WERI-Rb-1 (cell line): Measurements from ENCODE around the gene INSR.

Experiments
- DNase-seq: peaks from one replicate; pipeline ENCODE4 v3.0.0-alpha.2; 2020
- H3K27ac ChIP-seq: fragments of 250-450 bp; sonication (Bioruptor Pico); 2 replicates; pipeline ENCODE4 v1.5.1; 2020; ENCODE audit warnings: mild to moderate bottlenecking, moderate library complexity
- H3K27me3 ChIP-seq: fragments of 250-450 bp; sonication (Bioruptor Pico); 2 replicates; pipeline ENCODE4 v1.5.1; 2021; ENCODE audit warnings: mild to moderate bottlenecking, low read depth, moderate library complexity; ENCODE audit not compliant: insufficient read depth, severe bottlenecking
- H3K36me3 ChIP-seq: fragments of 250-450 bp; sonication (Bioruptor Pico); 2 replicates; pipeline ENCODE4 v1.5.1; 2020; ENCODE audit warnings: mild to moderate bottlenecking, moderate library complexity
- H3K4me3 ChIP-seq: 2 replicates; pipeline ENCODE4 v1.5.1; 2011; ENCODE audit warnings: low read depth, mild to moderate bottlenecking, control low read depth, low read length
- H3K9me3 ChIP-seq: fragments of 250-450 bp; sonication (Bioruptor Pico); 2 replicates; pipeline ENCODE4 v1.5.1; 2021; ENCODE audit warnings: mild to moderate bottlenecking, moderate library complexity; ENCODE audit not compliant: severe bottlenecking
- TF ChIP-seq, protein P1 (sequence below): IDR thresholded peaks from 2 replicates; pipeline ENCODE4 v1.5.1; 2011; ENCODE audit warnings: low read depth, mild to moderate bottlenecking, control low read depth, inconsistent platforms, low read length

The INSR gene

GRCh38 chr19:7265963-7266362 lies 28.3 kb downstream of the INSR start:
- Histone ChIP-seq H3K36me3 (peaks cover 19% of the 10 kb centered on the region), H3K27me3 (no peaks in the 10 kb centered on the region), H3K4me3 (no peak overlapping the region), H3K9me3 (no peaks in the 10 kb centered on the region), H3K27ac (no peak overlapping the region)
- DNase-seq: no peak
- TF ChIP-seq, protein P1, sequence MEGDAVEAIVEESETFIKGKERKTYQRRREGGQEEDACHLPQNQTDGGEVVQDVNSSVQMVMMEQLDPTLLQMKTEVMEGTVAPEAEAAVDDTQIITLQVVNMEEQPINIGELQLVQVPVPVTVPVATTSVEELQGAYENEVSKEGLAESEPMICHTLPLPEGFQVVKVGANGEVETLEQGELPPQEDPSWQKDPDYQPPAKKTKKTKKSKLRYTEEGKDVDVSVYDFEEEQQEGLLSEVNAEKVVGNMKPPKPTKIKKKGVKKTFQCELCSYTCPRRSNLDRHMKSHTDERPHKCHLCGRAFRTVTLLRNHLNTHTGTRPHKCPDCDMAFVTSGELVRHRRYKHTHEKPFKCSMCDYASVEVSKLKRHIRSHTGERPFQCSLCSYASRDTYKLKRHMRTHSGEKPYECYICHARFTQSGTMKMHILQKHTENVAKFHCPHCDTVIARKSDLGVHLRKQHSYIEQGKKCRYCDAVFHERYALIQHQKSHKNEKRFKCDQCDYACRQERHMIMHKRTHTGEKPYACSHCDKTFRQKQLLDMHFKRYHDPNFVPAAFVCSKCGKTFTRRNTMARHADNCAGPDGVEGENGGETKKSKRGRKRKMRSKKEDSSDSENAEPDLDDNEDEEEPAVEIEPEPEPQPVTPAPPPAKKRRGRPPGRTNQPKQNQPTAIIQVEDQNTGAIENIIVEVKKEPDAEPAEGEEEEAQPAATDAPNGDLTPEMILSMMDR: no peak

GRCh38 chr19:7264858-7265257 lies 29.4 kb downstream of the INSR start:
- H3K27me3 ChIP-seq: no peaks in the 10 kb centered on the region
- no peak overlapping the region for H3K27ac ChIP-seq
- no peak for DNase-seq
- TF ChIP-seq, protein P1: no peak
- H3K9me3 ChIP-seq: no peaks in the 10 kb centered on the region
- H3K36me3 ChIP-seq: peaks cover 19% of the 10 kb centered on the region
- no peak overlapping the region for H3K4me3 ChIP-seq

GRCh38 chr19:7263521-7263920 lies 30.7 kb downstream of the INSR start:
- Histone ChIP-seq H3K27me3 (no peaks in the 10 kb centered on the region), H3K27ac (no peak overlapping the region), H3K36me3 (peaks cover 19% of the 10 kb centered on the region), H3K9me3 (no peaks in the 10 kb centered on the region), H3K4me3 (no peak overlapping the region)
- TF ChIP-seq, protein P1: no peak
- DNase-seq: no peak

- Histone ChIP-seq H3K9me3 (no peaks in the 10 kb centered on the region), H3K27me3 (no peaks in the 10 kb centered on the region), H3K27ac (no peak overlapping the region), H3K4me3 (no peak overlapping the region), H3K36me3 (peaks cover 19% of the 10 kb centered on the region)
- no peak for DNase-seq
- TF ChIP-seq, protein P1: no peak
These were observed 31.1 kb downstream of the INSR start for GRCh38 chr19:7263066-7263465.

GRCh38 chr19:7262470-7262869 lies 31.7 kb downstream of the INSR start:
- no peak overlapping the region for H3K4me3 ChIP-seq
- no peaks in the 10 kb centered on the region for H3K9me3 ChIP-seq
- no peak overlapping the region for H3K27ac ChIP-seq
- TF ChIP-seq, protein P1: no peak
- peaks cover 16% of the 10 kb centered on the region for H3K36me3 ChIP-seq
- no peak for DNase-seq
- H3K27me3 ChIP-seq: no peaks in the 10 kb centered on the region

GRCh38 chr19:7260161-7260560 lies 34.1 kb downstream of the INSR start:
- no peak for DNase-seq
- peaks cover 5% of the 10 kb centered on the region for H3K36me3 ChIP-seq
- TF ChIP-seq, protein P1: no peak
- no peaks in the 10 kb centered on the region for H3K27me3 ChIP-seq
- H3K4me3 ChIP-seq: no peak overlapping the region
- H3K27ac ChIP-seq: no peak overlapping the region
- H3K9me3 ChIP-seq: no peaks in the 10 kb centered on the region
